Progenitor cell of endocrine pancreas (in vitro differentiated cells): ENCODE results near the gene GAS2. TPM values are rescaled to one million over a fixed set of nuclear protein-coding genes. Genes with fewer than 3 reads are reported as not detected.

Experiments used
- DNase-seq: peaks from one replicate; pipeline ENCODE4 v3.0.0; 2021; ENCODE audit warnings: low spot score; ENCODE audit not compliant: unreplicated experiment
- H3K27ac Mint-ChIP-seq: 2 replicates; pipeline ENCODE4 v1.8.0; 2021; ENCODE audit warnings: mild to moderate bottlenecking, moderate library complexity, mixed read lengths
- H3K27me3 Mint-ChIP-seq: 2 replicates; pipeline ENCODE4 v1.8.0; 2021; ENCODE audit warnings: mixed read lengths
- H3K36me3 Mint-ChIP-seq: 2 replicates; pipeline ENCODE4 v1.8.0; 2022; ENCODE audit warnings: mixed read lengths; ENCODE audit not compliant: insufficient read depth
- H3K4me1 Mint-ChIP-seq: 2 replicates; pipeline ENCODE4 v1.8.0; 2021; ENCODE audit warnings: low read depth, mixed read lengths
- H3K4me3 Mint-ChIP-seq: 2 replicates; pipeline ENCODE4 v1.8.0; 2021; ENCODE audit warnings: low read depth, mild to moderate bottlenecking, moderate library complexity, mixed read lengths
- H3K9me3 Mint-ChIP-seq: 2 replicates; pipeline ENCODE4 v1.8.0; 2021; ENCODE audit warnings: low read depth, mixed read lengths
- CTCF ChIP-seq: fragments of 200-600 bp; sonication (generic); IDR thresholded peaks from one replicate; pipeline ENCODE4 v1.5.0; 2021; ENCODE audit warnings: antibody characterized with exemption, mild to moderate bottlenecking; ENCODE audit not compliant: unreplicated experiment
- total RNA-seq: library from RNA; stranded (reverse); gene quantifications from 2 replicates; pipeline ENCODE4 v1.2.1, GENCODE V29; 2021

GAS2 gene
- total RNA-seq, 1 donor from 2014 or later = 14.5 TPM

- DNase-seq = no peak
- peaks cover 2% of the 10 kb centered on the region for H3K4me1 Mint-ChIP-seq
- H3K9me3 Mint-ChIP-seq = no peaks in the 10 kb centered on the region
- no peak overlapping the region for H3K27ac Mint-ChIP-seq
- no peak for TF ChIP-seq CTCF
- H3K4me3 Mint-ChIP-seq = no peak overlapping the region
- no peaks in the 10 kb centered on the region for H3K27me3 Mint-ChIP-seq
- no peaks in the 10 kb centered on the region for H3K36me3 Mint-ChIP-seq
These were observed 22.5 kb downstream of the GAS2 start for GRCh38 chr11:22688914-22689313.

- TF ChIP-seq CTCF = no peak
- H3K27ac Mint-ChIP-seq = no peak overlapping the region
- peaks cover 2% of the 10 kb centered on the region for H3K4me1 Mint-ChIP-seq
- H3K27me3 Mint-ChIP-seq = no peaks in the 10 kb centered on the region
- no peaks in the 10 kb centered on the region for H3K36me3 Mint-ChIP-seq
- H3K9me3 Mint-ChIP-seq = no peaks in the 10 kb centered on the region
- no peak for DNase-seq
- no peak overlapping the region for H3K4me3 Mint-ChIP-seq
These were observed 23.8 kb downstream of the GAS2 start for GRCh38 chr11:22690257-22690656.

- no peaks in the 10 kb centered on the region for H3K9me3 Mint-ChIP-seq
- DNase-seq = no peak
- no peak overlapping the region for H3K4me3 Mint-ChIP-seq
- H3K27ac Mint-ChIP-seq = no peak overlapping the region
- no peak for TF ChIP-seq CTCF
- no peaks in the 10 kb centered on the region for H3K27me3 Mint-ChIP-seq
- no peaks in the 10 kb centered on the region for H3K36me3 Mint-ChIP-seq
- H3K4me1 Mint-ChIP-seq = peaks cover 2% of the 10 kb centered on the region
These were observed 24.5 kb downstream of the GAS2 start for GRCh38 chr11:22690871-22691270.

GRCh38 chr11:22699388-22699787 is 33.0 kb downstream of the GAS2 start:
- H3K4me1 Mint-ChIP-seq = peaks cover 14% of the 10 kb centered on the region
- no peak overlapping the region for H3K4me3 Mint-ChIP-seq
- no peaks in the 10 kb centered on the region for H3K36me3 Mint-ChIP-seq

GRCh38 chr11:22702031-22702430 is 35.6 kb downstream of the GAS2 start:
- Mint-ChIP-seq H3K36me3 (no peaks in the 10 kb centered on the region), H3K4me1 (peaks cover 14% of the 10 kb centered on the region), H3K4me3 (no peak overlapping the region), H3K27me3 (no peaks in the 10 kb centered on the region), H3K9me3 (no peaks in the 10 kb centered on the region), H3K27ac (peak overlapping the region; percentile 75)
- no peak for DNase-seq
- TF ChIP-seq CTCF = no peak

More at GRCh38 chr11:22699388-22699787, 33.0 kb downstream of the GAS2 start:
- H3K27me3 Mint-ChIP-seq = no peaks in the 10 kb centered on the region
- no peaks in the 10 kb centered on the region for H3K9me3 Mint-ChIP-seq
- TF ChIP-seq CTCF = no peak
- no peak for DNase-seq
- H3K27ac Mint-ChIP-seq = no peak overlapping the region
